GM10266 (cell line): ENCODE data around the gene IL3.

Experiments used
- DNase-seq: peaks from one replicate; pipeline ENCODE4 v3.0.0; 2012; ENCODE audit errors: extremely low spot score
- TF ChIP-seq, protein P1 (sequence below): IDR thresholded peaks from 2 replicates; pipeline ENCODE4 v1.5.1; 2012; ENCODE audit warnings: mild to moderate bottlenecking, low read depth; ENCODE audit not compliant: control insufficient read depth, insufficient read depth; ENCODE audit errors: missing control alignments

Gene IL3

DNA sequence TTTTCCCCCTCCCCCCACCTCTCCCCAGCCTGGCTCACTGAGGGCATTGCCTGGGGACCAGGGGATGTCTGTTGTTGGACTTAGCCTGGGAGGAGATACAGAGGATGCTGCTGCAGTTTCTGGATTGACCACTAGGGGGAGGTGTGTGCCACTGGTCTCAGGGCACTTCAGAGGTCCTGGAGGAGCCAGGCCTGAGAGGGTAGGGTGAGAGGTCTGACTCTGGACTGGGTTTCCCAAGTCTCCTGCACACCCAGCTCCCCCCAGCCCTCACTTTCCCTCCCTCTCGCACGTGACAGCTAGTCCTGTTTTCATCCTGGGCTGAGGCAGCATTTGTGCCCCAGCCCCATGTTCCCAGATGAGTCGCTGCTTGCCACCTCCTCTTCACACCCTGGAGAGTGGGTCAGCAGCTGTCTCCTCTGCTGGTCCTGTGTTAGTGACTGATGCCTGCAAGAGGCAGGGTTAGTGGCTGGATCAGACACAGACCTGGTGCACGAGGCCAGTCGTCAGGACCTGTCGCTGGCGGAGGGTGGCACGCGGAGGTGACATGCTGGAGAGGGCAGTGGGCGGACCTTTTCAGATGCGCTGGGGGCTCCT, 4.4 kb downstream of the IL3 start:
- TF ChIP-seq, protein P1, sequence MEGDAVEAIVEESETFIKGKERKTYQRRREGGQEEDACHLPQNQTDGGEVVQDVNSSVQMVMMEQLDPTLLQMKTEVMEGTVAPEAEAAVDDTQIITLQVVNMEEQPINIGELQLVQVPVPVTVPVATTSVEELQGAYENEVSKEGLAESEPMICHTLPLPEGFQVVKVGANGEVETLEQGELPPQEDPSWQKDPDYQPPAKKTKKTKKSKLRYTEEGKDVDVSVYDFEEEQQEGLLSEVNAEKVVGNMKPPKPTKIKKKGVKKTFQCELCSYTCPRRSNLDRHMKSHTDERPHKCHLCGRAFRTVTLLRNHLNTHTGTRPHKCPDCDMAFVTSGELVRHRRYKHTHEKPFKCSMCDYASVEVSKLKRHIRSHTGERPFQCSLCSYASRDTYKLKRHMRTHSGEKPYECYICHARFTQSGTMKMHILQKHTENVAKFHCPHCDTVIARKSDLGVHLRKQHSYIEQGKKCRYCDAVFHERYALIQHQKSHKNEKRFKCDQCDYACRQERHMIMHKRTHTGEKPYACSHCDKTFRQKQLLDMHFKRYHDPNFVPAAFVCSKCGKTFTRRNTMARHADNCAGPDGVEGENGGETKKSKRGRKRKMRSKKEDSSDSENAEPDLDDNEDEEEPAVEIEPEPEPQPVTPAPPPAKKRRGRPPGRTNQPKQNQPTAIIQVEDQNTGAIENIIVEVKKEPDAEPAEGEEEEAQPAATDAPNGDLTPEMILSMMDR: peak; percentile 92
- DNase-seq: peak; percentile 77

DNA sequence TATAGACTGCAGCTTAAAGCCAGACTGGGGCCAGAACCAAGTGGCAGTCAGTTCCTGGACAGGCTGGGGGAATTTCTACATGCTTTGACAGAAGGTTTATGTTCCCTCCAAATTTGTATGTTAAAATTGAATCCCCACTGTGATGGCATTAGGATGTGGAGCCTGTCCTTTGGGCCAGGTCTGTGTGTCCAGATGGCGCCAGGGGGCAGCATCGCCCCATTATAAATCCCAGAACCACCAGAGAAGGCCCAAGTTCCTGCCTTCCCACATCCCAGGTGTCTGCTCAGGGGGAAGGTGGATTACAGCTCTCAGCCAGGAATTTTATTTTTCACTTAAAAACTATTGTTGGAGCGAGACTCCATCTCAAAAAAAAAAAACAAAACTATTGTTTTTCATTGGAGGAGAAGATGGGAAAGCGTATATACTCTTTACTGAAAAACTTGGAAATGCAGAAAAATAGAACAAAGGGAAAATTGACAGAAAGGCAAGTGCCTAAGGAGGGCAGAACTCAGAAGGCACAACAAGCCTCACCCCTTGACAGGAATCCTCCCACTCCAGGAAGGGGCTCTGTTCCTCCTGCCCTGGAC, 5.0 kb downstream of the IL3 start:
- TF ChIP-seq, protein P1: peak; percentile 73
- peak; percentile 67 for DNase-seq

DNA sequence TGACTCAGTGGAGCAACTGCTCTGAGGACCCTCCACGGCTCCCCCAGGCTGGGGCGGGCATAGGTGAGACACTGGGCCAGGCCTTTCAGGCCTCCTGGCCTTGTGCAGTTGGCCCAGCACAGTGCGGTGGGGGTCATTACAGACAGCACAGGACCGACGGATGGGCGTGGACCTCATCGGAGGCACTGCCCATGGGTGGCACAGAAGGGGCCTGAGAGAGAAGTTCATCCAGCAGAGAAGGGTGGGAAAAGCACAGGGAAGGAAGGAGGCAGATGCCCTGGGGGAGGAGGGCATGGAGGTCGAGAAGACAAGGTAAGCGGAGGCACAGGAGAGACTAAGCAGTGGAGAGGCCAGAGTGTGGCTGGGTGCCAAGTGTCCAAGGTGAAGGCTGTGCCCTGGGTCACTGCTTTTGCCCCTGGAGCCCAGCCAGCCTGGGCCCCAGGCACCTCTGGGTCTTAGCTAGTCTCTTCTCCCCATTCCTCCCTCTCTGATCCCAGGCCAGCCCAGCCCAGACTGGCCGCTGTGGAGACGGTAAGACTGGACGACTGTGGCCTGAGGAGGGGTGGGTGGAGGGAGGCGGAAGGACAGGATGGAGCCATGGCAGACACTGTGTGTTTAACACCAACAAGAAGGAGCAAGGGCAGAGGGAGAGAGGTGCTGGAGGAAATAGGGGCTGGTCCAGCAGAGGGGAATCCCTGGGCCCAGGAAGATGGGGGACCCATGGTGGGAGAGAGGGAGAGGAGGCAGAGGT, 5.7 kb downstream of the IL3 start:
- no peak for DNase-seq
- TF ChIP-seq, protein P1: no peak

DNA sequence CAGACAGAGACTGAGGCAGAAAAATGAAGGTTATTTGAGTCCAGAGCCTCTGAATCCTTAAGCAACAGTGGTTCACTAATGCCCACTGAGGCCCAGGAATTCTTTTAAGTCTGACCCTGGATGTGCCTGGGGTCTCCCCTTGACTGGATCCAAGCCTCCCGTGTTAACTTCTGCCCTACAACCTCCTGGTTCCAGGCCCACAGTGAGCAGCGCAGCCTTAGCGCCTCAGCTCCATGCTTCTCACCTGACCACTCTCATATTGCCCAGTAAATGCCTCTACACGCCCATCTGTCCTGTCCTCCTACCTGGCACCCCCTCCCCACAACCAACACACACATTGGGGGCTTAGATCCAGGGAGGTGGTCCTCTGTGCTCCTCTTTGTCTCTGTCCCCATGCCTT, 6.4 kb downstream of the IL3 start:
- TF ChIP-seq, protein P1: no peak
- no peak for DNase-seq

DNA sequence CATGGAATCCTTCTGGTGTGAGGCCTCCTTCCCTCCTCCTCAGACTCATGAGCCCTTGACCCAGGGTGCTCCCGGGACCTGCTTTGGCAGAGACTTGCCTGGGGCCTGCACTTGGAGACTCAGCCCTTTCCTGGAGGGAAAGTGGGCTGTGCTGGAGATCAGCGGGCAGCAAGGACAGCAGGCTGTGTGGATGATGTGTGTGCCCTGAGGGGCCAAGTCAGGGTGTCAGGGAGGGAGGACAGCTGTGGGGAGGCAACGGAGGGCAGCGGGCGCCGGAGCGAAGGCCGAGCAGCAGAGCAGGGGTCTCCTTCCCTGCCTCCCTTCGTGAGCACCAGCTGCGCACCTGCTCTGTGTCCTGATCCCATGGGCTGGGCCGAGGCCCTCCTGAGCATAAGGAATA, 7.0 kb downstream of the IL3 start:
- TF ChIP-seq, protein P1: no peak
- no peak for DNase-seq

DNA sequence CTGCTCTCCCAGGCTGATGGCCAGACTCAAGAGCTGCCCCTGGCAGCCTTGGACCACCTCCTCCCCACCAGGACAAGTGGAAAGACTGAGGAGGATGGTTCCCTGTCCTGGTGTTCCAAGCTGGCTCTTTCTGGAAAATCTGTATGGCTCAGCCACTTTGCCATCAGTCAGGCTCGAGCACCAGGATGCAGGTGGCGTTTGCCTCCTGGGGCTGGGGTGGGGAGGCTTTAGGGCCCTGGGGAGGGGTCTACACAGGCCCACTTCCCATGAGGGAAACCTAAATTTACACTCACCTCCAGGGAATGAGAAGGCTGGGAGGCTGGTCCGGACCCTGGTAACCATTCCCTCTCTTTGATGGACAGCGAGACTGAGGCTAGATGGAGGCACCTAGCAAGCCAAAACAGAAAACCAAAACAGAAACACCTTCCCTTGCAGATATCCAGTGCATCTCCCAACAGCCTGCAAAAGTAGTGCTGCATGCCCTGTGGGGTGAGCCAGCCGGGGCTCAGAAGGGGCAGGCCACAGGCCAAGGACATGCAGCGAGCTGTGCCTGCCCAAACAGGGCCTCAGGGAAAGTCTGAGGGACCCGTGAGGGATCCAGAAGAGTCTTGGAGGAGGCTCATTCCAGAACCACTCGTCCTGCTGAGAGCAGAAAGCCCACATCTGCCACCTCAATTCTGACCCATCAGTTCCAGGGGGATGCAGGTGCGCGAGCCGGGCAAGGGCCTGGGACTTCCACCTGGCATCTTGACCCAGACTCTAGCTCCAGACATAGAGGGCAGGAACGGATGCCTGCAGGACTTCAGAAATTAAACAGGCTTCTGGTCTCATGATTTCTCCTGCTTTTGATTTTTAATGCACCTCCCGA, 7.7 kb downstream of the IL3 start:
- no peak for DNase-seq
- TF ChIP-seq, protein P1: no peak
